ENCODE data around the gene SIDT2.

Gene SIDT2

GRCh38 chr11:117159892-117160291, 18.7 kb upstream of the SIDT2 start:
- Histone ChIP-seq H3K9me2 (ENCODE audit: low read depth, low read length) (no peaks in the 10 kb centered on the region), H3K9me3 (ENCODE audit: low read length) (no peaks in the 10 kb centered on the region), H3K4me3 (ENCODE audit: low read depth, low read length, poor library complexity, severe bottlenecking) (no peak overlapping the region), H4K20me1 (ENCODE audit: insufficient read depth, low read length) (no peaks in the 10 kb centered on the region), H3K4me1 (ENCODE audit: insufficient read depth, low read length, severe bottlenecking) (peaks cover 7% of the 10 kb centered on the region), H3K79me2 (ENCODE audit: insufficient read depth, low read length) (peaks cover 46% of the 10 kb centered on the region), H3K27ac (ENCODE audit: low read depth, low read length, poor library complexity, severe bottlenecking) (no peak overlapping the region), H3K27me3 (ENCODE audit: insufficient read depth, low read length) (no peaks in the 10 kb centered on the region), H3K9ac (ENCODE audit: low read length) (no peak overlapping the region), H3K4me2 (ENCODE audit: low read length) (no peak overlapping the region), H3K36me3 (ENCODE audit: insufficient read depth, low read length) (peaks cover 71% of the 10 kb centered on the region), H3F3A (ENCODE audit: insufficient read depth, low read length) (no peaks in the 10 kb centered on the region), H2AFZ (ENCODE audit: low read length) (no peak overlapping the region)
- no peak for TF ChIP-seq CTCF (IDR thresholded peaks at IDR 0.05; ENCODE audit: low read length)
- no peak for TF ChIP-seq EZH2 (IDR thresholded peaks at IDR 0.05; ENCODE audit: borderline replicate concordance, low read length)

- Histone ChIP-seq H2AFZ (ENCODE audit: low read length) (no peak overlapping the region), H4K20me1 (ENCODE audit: insufficient read depth, low read length) (no peaks in the 10 kb centered on the region), H3K4me1 (ENCODE audit: insufficient read depth, low read length, severe bottlenecking) (peaks cover 5% of the 10 kb centered on the region), H3K9me3 (ENCODE audit: low read length) (no peaks in the 10 kb centered on the region), H3K27ac (ENCODE audit: low read depth, low read length, poor library complexity, severe bottlenecking) (no peak overlapping the region), H3K9me2 (ENCODE audit: low read depth, low read length) (no peaks in the 10 kb centered on the region), H3K4me3 (ENCODE audit: low read depth, low read length, poor library complexity, severe bottlenecking) (no peak overlapping the region), H3K27me3 (ENCODE audit: insufficient read depth, low read length) (no peaks in the 10 kb centered on the region), H3K79me2 (ENCODE audit: insufficient read depth, low read length) (peaks cover 37% of the 10 kb centered on the region), H3K4me2 (ENCODE audit: low read length) (no peak overlapping the region), H3K9ac (ENCODE audit: low read length) (no peak overlapping the region), H3K36me3 (ENCODE audit: insufficient read depth, low read length) (peaks cover 71% of the 10 kb centered on the region), H3F3A (ENCODE audit: insufficient read depth, low read length) (no peaks in the 10 kb centered on the region)
- TF ChIP-seq CTCF (IDR thresholded peaks at IDR 0.05; ENCODE audit: low read length), result no peak
- TF ChIP-seq EZH2 (IDR thresholded peaks at IDR 0.05; ENCODE audit: borderline replicate concordance, low read length), result no peak
Observed at GRCh38 chr11:117160826-117161225, 17.7 kb upstream of the SIDT2 start.

- TF ChIP-seq CTCF (IDR thresholded peaks at IDR 0.05; ENCODE audit: low read length) (no peak), EZH2 (IDR thresholded peaks at IDR 0.05; ENCODE audit: borderline replicate concordance, low read length) (no peak)
- no peak overlapping the region for H3K9ac ChIP-seq (ENCODE audit: low read length)
- H3K4me1 ChIP-seq (ENCODE audit: insufficient read depth, low read length, severe bottlenecking), result no peaks in the 10 kb centered on the region
- no peak overlapping the region for H3K4me2 ChIP-seq (ENCODE audit: low read length)
- H4K20me1 ChIP-seq (ENCODE audit: insufficient read depth, low read length), result no peaks in the 10 kb centered on the region
- no peaks in the 10 kb centered on the region for H3K27me3 ChIP-seq (ENCODE audit: insufficient read depth, low read length)
- no peaks in the 10 kb centered on the region for H3K79me2 ChIP-seq (ENCODE audit: insufficient read depth, low read length)
- no peaks in the 10 kb centered on the region for H3K9me2 ChIP-seq (ENCODE audit: low read depth, low read length)
- H3F3A ChIP-seq (ENCODE audit: insufficient read depth, low read length), result no peaks in the 10 kb centered on the region
- no peak overlapping the region for H3K27ac ChIP-seq (ENCODE audit: low read depth, low read length, poor library complexity, severe bottlenecking)
- no peak overlapping the region for H2AFZ ChIP-seq (ENCODE audit: low read length)
- no peaks in the 10 kb centered on the region for H3K9me3 ChIP-seq (ENCODE audit: low read length)
- no peak overlapping the region for H3K4me3 ChIP-seq (ENCODE audit: low read depth, low read length, poor library complexity, severe bottlenecking)
- peaks cover 87% of the 10 kb centered on the region for H3K36me3 ChIP-seq (ENCODE audit: insufficient read depth, low read length)
Observed at GRCh38 chr11:117166491-117166890, 12.1 kb upstream of the SIDT2 start.

Measured in OCI-LY1 (cell line).